GM18517 (cell line): Measurements from ENCODE around the gene INHA.

Source experiments
- ATAC-seq: cut with Tn5 transposase; IDR thresholded peaks from one replicate; pipeline ENCODE4 v1.9.1; 2021; ENCODE audit warnings: mild to moderate bottlenecking, moderate library complexity; ENCODE audit not compliant: unreplicated experiment

INHA gene

DNA sequence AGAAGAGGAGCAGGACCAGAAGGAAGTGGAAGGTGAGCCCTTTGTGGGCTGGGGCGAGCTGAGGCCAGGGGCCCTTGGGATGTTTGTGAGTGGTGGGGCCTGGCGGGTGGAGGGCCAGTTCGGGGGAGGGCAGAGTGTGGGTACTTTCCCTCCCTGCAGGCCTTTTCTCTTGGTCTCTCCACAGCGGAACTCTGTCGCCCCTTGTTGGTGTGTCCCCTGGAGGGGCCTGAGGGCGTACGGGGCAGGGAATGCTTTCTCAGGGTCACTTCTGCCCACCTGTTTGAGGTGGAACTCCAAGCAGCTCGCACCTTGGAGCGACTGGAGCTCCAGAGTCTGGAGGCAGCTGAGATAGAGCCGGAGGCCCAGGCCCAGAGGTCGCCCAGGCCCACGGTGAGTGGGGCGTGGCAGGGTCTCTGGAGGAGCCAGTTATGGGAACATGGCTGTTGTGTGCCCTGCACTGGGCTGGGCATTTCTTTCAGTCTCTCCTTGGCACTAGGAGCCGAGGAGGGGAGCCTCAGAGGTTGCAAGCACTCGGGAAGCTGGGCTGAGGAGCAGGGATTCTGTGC is 36.4 kb downstream of the INHA start:
- no peak for ATAC-seq

DNA sequence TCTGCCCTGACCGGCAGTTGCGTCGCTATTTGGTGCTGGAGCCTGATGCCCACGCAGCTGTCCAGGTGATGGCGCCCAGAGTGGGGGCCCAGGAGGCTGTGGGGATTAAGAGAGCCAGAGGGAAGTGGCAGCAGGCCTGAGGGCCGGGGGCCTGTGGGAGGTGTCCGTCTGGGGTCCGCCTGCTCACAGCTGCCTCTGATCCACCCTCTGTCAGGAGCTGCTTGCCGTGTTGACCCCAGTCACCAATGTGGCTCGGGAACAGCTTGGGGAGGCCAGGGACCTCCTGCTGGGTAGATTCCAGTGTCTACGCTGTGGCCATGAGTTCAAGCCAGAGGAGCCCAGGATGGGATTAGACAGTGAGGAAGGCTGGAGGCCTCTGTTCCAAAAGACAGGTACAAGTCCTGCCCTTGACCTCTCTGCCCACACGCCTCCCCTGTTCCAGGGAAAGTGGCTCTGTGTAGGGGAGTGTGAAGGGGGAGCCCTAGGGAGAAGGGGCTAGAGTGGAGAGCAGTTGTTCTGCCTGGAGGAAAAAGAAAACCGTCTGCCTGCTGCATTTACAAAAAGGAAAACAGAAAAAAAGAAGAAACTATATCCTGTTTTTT is 37.1 kb downstream of the INHA start:
- ATAC-seq: no peak

DNA sequence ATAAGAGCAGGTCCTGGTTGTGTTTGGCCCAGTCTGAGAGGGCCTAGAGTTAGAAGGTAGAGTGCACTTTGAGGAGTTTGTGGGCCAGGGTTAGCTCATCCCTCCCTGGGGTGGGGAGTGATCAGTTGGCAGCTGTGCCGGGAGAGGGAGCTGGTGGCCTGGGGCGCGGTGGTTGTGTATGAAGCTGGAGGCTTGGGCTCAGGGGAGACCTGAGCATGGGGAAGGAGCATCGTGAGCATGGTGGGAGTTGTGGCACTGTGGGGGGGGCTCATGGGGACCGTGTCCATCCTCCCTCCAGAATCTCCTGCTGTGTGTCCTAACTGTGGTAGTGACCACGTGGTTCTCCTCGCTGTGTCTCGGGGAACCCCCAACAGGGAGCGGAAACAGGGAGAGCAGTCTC is 39.2 kb downstream of the INHA start:
- ATAC-seq: no peak

DNA sequence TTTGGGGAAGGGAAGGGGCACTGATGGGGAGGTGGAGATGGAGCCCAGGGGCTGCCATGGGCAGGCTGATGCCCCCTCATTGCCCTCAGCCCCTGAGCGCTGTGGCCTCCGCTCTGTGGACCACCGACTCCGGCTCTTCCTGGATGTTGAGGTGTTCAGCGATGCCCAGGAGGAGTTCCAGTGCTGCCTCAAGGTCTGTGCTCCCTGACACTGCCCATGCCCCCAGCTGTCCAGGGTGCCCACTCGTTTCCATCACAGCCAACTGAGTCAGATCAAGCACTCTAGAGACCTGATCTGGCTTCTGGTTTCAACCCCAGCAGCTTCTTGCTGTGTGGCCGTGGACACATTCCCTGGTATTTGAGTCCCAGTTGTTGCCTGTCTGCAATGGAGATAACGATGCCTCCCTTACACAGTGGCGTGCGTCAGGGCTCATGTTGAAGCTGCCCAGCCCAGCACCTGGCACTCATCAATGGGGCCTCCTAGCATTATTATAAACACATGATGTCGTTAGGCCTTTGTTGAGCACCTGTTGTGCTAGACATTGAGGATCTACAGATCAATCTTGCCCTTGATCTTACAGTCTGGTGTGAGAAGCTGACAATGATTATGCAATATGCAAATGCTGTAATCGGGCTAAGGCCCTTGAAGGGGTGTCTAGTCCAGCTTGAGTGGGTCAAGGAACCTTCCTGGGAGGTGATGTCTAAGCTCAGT is 39.9 kb downstream of the INHA start:
- ATAC-seq: no peak

DNA sequence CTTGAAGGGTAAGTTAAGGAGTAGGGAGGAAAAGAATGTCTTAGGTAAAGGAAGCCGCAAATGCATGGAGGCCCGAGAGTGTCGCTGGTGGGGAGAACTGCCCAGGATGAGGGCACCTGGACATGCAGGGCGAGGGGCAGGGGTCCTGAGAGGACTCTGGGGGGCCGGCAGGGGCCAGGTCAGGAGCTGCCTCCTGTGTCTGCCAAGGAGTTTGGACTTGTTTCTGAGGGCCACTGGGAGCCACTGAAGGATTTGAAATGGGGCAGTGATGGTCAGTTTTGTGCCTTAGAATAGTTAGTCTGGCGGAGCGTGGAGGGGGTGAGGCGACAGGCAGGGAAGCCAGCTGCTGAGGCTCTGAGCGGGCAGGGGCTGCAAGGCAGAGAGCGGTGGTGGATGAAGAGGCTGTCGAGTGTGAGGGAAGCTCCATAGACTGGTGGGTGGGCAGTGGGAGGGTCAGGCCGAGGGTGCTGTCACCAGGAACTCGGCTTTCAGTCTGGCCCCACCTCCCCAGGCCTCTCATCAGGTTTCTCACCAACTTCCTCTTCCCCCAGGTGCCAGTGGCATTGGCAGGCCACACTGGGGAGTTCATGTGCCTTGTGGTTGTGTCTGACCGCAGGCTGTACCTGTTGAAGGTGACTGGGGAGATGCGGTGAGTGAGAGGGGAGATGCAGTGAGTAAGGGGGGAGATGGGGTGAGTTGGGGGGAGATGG is 40.6 kb downstream of the INHA start:
- no peak for ATAC-seq

DNA sequence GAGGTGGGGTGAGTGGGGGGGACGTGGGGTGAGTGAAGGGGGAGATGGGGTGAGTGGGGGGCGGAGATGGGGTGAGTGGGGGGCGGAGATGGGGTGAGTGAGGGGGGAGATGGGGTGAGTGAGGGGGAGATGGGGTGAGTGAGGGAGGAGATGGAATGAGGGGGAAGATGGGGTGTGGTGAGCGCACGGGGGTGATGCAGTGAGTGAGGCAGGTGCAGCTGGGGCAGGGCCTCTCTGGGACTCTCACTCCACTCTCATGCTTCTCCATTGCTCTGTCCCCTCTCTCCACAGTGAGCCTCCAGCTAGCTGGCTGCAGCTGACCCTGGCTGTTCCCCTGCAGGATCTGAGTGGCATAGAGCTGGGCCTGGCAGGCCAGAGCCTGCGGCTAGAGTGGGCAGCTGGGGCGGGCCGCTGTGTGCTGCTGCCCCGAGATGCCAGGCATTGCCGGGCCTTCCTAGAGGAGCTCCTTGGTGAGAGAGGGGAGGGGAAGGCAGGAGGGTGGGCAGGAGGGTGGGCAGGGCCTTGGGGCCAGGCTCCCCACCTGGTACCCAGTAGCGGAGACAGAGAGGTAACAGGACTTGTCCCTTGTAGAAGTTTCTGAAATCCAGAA is 41.5 kb downstream of the INHA start:
- no peak for ATAC-seq

GRCh38 chr2:219614076-219614860 is 42.2 kb downstream of the INHA start:
- ATAC-seq: no peak

DNA sequence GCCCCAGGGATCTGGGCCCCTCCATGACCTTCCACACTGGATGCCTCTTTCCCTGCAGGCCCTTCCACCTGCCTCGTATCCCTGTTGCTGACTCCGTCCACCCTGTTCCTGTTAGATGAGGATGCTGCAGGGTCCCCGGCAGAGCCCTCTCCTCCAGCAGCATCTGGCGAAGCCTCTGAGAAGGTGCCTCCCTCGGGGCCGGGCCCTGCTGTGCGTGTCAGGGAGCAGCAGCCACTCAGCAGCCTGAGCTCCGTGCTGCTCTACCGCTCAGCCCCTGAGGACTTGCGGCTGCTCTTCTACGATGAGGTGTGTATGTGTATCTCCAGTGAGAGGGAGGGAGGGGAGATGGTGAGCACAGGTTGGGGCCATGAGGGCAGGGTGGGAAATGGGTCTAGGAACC is 42.9 kb downstream of the INHA start:
- ATAC-seq: no peak

GRCh38 chr2:219615894-219616293 is 43.8 kb downstream of the INHA start:
- no peak for ATAC-seq

DNA sequence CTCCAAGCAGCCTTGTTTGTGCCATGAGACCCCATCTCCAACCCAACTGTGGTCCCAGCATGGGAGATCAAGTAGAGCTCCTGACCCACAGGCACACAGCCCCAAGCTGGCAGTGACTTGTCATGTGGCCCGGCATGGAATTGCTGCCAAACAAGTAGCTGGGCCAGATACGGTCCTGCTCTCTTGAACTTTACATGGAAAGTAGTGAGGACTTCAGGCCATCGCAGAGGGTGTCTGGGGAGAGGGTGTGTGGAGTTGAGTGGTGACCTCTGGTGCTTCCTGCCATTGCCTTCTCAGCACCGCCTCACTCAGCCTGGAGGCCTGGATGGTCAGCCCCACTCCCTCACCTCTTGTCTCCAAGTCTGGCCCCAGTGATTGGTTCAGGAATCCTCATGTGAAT is 44.4 kb downstream of the INHA start:
- ATAC-seq: no peak

- no peak for ATAC-seq
These were observed 46.6 kb downstream of the INHA start for GRCh38 chr2:219618733-219619122.

GRCh38 chr2:219619235-219619634 is 47.1 kb downstream of the INHA start:
- ATAC-seq: no peak

GRCh38 chr2:219620546-219620945 is 48.4 kb downstream of the INHA start:
- no peak for ATAC-seq

DNA sequence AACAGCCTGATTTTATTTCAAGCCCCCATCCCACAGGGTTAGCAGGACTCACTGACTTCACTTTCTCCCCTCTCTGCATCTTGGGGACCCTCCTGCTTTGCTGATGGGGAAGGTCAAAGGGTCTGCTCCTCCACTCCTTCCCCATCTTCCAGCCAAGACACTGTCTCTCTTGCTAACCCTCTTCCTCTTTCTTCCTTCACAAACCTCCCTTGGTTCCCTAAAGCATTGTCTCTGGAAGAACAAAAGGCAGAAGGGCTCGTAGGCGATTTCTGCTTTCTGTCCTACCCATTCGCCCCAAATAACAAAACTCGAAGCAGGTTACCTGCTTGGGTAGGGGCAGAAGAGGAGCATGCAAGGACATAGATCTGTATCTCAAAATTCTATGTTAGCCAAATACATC is 49.8 kb downstream of the INHA start:
- no peak for ATAC-seq

DNA sequence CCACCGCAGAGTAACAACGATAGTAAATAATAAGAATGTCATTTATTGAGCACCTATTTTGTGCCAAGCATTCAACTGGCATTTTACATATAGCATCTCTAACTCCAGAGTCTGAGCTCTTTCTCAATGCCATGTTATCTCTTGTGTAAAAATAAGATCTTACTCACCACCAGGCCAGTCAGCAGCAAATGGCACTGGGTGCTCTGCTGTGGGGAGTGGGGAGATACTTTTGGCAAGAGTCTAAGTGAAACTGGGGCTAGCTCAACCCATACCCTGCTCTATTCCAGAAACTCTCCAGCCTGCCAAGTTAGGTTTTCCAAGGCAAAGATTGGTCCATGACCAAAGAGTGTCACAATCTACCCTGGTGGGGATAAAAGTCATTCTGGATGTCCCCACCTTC is 50.4 kb downstream of the INHA start:
- ATAC-seq: no peak

- no peak for ATAC-seq
These were observed 52.5 kb downstream of the INHA start for GRCh38 chr2:219624565-219624964.

DNA sequence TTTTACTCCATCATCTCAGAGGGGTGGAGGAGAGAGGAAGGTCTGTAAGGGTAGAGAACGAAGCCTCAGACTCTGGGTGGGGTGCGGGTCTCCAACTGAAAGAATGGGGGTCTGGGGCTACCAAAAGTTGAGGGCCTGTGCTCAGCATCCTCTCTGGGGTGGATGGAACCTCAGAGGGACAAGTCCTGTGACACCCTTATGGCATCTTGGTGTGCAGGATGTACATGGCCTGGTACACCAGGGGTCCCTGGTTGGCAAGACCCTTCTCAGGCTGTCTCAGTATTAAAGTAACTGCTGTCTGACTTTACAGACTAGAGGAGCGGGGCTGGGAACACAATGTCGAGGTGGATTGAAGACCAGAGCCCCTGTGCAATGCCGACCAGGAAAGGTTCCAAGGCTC is 53.1 kb downstream of the INHA start:
- ATAC-seq: no peak
